HG02571 (cell line): Measurements from ENCODE around the gene TMEM119.

Experiments
- ATAC-seq: cut with Tn5 transposase; IDR thresholded peaks from one replicate; pipeline ENCODE4 v1.9.1; 2021; ENCODE audit warnings: mild to moderate bottlenecking, moderate library complexity; ENCODE audit not compliant: unreplicated experiment

Gene TMEM119

GRCh38 chr12:108597559-108598471 is at the start of gene TMEM119:
TMEM119 (minus strand) TSS chr12:108598084; CDS start chr12:108592383, 5,701 bp downstream.
- no peak for ATAC-seq

- ATAC-seq: no peak
These were observed 49.0 kb upstream of the TMEM119 start for GRCh38 chr12:108646600-108647579.

GRCh38 chr12:108645686-108646599 is 48.1 kb upstream of the TMEM119 start:
- ATAC-seq: no peak

GRCh38 chr12:108644811-108645120 is 46.9 kb upstream of the TMEM119 start:
- ATAC-seq: no peak

GRCh38 chr12:108643941-108644810 is 46.3 kb upstream of the TMEM119 start:
- ATAC-seq: no peak

- no peak for ATAC-seq
These were observed 45.2 kb upstream of the TMEM119 start for GRCh38 chr12:108642899-108643654.

- no peak for ATAC-seq
These were observed 44.5 kb upstream of the TMEM119 start for GRCh38 chr12:108642269-108642870.

DNA sequence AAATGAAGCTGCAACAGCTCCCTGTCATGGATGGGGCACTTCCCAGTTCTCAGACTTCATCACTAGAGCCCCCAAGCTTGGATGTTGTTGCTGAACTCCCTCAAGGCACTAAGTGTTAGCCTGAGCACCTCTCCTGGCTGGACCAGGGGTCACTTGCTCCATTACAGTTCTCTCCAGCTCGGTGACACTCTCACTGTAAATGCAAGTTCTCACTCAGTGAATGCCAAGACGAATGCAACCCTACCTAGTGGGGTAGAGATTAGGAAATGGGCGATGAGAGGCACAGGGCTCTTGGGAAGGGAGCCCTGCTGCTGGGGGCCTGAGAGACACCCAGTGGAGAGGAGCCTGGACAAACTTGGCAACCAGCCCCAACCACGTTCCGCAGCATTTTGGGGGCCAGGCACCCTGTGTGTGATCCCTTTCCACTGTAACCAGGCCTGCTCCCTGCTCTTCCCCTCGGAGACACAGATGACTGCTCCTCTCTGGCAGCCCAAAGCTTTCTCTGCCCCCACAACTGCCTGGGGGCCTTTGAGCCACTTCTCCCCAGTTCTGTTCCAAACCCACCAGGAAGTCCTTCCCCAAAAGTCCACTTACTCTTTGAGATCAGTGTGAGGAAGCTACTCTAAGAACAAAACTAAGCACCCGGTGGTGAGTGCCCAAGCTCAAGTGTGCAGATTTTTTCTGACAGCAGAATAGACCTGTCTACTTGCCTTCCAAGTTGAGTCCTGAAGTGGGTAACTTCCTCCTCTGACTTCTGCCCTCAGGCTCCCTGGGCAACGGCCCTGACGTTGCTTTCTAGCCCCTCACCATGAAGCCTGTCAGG is 43.8 kb upstream of the TMEM119 start:
- no peak for ATAC-seq

DNA sequence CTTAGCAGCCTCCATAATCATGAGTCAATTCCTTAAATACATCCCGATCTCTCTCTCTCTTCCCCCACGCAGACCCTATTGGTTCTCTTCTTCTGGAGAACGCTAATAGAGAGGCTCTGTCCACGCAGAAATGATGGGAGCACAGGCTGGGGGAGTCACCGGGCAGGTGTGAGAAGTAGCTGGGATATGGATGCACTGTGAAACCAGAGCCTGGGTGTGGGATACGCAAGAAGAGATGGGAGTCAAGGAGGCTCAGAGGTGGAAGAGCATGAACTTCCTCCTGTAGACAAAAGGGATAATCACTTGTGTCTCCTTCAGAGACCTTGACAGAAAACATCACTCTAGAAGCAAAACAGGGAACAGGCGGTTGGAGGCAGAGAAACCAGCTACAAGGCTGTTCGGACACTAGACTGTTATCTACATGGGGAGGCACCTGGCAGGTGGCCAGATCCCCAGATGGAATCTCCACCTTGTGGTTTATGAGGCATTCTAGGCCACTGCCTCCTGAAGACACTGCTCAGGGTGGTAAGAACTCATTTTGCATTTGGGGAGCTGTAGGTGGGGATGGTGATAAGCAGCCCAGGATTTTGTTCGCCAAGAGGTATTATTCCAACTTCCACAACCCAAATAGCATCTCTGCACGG is 43.0 kb upstream of the TMEM119 start:
- ATAC-seq: no peak

DNA sequence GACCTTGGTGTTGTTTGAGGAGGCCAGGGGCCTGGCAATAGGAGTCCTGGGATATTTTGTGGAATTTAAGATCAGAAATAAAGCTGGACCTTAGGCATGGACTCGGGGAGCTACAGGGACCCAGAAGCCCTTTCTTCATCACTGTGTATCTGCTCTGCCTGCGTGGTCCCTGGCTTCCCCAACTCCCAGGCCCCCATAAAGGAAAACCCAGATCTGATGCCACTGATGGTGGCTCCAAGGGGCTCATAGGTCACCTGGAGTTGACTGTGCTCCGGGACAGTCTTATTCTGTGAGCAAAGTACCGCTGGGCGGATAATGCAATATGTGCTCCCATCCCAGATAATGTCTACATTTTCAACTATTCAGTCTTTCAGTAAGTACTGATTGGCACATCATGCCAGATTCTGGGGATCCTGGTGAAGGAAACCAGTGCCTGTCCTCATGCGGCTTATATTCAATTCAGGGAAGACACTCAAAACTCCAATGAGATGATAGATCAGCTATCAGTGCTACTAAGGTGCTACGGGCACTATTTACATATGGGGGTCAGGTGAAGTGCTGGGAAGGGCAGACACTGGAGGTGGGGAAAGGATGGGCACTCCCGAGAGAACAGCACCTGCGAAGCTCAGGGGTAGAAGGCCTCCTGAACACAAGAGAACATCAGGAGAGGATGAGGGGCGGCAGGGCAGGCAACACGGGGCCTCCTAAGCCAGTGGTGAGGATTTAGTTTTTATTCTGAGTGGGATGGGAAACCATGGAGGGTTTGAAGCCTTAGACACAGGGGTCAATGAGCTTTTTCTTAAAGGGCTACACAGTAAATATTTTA is 41.3 kb upstream of the TMEM119 start:
- ATAC-seq: no peak

- no peak for ATAC-seq
These were observed 40.4 kb upstream of the TMEM119 start for GRCh38 chr12:108638141-108638827.

GRCh38 chr12:108637222-108637971 is 39.5 kb upstream of the TMEM119 start:
- ATAC-seq: no peak

DNA sequence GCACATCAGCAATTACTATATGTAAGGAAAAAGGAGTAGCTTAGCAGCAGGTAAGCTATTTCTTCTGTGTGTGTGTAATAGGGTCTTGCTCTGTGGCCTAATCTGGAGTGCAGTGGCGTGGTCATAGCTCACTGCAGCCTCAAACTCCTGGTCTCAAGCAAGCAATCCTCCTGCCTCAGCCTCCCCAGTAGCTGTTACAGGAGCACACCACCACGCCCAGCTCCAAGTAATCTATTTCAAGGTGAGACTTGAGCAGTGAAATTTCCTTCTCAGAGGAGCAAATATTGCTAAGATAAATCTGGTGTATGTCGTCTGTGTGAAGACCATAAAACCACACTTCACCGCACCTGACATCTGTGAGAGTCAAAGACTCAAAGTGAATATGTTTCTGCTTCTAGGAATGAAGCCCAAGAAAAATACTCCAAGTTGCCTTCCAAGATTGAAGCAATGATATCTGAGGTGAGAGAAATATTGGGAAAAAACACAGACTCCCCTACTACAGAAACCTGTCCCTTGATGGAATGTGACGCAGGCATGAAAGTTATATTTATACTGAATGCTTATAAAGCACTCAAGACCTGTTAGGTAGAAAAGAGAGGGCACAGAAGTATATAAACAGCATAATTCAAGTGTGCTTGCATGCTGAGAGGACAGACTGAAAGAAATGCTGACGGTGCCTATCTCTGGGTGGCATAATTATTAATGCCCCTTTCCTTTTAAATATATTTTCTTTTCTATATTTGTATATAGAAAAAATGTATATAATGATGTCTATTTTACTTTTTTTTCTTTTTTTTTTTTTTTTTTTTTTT is 38.3 kb upstream of the TMEM119 start:
- no peak for ATAC-seq
